ENCODE measurements around the gene PERM1.
"Not testable (repeated sequence)": the region's sequence is repeated elsewhere in the genome, so short reads cannot be mapped to it uniquely, and the experiment has no call there.

The PERM1 gene

DNA sequence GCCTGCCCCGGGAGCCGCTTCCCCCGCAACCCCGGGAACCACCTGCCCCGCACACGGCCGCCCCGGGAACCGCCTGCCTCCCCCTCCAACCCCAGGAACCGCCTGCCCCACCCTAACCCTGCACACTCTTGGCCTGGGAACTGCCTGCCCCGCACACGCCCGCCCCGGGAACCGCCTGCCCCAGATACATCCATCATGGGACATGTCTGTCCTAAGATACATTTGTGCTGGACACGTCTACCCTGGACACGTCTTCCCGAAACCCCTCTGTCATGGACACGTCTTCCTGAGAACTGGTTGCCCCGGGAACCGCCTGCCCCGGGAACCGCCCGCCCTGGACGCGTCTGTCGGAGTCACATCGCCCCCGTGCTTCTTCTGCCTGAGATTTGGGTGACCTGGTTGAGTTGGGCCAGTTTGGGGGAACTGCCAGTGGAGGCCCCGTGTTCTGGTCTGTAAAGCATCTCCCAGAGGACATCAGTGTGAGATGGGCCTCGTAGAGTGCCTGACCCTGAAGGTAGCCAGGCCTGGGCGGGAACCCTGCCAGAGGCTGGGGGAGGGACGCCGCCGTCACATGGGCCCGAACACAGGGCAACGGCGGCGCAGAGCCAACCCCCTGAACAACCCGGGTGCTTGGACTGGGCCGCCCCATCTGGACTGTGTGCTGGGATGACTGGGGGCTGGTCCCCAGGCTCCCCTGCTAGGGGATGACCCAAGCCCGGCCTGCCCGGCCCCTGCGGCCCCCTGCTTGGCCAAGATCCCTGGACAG lies 3.6 kb downstream of the PERM1 start:
- DNase-seq, result no peak

DNA sequence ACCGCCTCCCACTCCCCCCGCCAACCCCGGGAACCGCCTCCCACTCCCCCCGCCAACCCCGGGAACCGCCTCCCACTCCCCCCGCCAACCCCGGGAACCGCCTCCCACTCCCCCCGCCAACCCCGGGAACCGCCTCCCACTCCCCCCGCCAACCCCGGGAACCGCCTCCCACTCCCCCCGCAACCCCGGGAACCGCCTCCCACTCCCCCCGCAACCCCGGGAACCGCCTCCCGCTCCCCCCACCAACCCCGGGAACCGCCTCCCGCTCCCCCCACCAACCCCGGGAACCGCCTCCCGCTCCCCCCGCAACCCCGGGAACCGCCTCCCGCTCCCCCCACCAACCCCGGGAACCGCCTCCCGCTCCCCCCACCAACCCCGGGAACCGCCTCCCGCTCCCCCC lies 5.1 kb downstream of the PERM1 start:
- DNase-seq, result not testable (repeated sequence)

DNA sequence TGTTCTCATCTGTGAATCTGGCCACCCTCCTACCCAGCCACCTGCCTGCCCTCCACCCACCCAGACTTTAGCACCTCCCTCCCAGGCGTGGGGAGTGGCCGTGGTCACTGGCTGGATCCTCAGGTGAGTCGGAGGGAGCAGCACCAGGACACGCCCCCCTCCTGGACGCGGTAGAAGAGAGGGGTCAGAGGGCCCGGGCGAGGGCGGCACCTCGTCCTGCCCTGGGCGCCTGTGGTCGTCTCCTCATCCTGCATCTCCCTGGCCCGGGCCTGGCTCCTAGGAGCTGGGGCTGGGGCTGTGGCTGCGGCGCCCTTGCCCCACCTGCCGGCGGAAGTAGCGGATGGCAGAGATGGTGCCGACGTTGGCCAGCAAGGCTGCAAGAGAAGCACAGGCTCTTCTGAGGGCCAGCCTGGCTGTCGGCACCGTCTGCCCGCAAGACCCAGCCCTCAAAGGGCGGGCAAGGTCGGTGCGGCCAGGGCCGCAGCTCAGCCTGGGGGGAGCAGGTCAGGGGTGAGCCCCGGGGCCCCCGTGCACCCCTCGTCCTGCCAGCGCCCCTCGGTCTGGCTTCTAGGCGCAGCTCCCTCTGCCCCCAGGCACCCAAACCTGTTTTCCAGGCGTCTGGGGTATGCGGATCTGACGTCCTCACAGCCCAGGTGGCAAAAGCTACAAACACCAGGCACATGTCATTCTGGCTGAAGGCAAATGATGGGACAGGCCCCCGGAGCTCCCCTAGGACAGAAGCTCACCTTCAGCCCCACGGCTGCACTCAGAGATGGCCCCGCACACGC lies 5.8 kb downstream of the PERM1 start:
- peak; percentile 73 for DNase-seq

DNA sequence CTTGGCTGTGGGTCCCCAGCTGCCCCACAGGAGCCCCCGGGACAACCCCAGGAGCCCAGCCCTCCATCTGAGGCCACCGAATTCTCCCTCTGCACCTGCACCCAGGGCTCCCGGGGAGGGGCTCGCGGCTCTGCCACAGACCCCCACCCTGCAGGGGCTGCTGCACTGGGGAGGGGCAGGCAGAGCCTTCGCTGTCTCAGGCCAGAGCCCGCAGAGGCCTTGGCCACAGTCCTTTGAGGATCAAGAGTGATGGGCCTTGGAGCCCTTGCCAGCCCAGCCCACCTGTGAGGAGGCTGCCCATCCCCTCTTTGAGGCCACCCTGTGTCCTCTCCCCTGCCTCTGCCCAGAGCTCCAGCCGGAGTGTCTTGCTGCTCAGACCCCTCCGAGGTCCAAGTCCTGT lies 6.5 kb downstream of the PERM1 start:
- no peak for DNase-seq

DNA sequence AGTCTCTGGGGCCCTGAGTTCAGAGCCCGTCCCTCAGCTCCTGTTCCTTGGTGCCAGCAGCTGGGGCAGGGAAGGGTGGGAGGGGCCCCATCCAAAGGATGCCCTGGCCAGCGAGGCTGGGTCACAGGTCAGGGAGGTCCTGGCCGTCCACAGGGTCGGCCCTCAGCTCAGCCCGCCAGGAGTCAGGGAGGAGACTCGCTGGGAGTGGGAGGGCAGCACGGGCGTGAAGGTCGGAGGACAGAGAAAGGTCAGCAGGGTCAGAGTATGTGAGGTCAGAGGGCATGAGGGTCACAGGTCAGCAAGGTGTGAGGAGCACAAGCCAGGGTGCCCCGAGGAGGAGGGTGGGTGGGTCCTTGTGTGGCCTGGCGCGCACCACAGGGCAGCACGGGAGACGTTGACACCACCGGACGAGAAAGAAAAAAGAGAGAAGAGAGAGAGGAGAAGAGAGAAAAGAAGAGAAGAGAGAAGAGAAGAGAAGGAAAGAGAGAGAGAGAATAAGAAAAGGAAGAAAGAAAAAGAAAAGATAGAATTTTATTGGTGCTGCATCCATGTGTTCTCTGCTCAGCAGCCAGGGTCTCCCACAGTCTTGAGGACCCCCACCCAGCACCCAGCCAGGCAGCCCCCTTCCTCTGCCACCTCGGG lies 7.1 kb downstream of the PERM1 start:
- no peak for DNase-seq

DNA sequence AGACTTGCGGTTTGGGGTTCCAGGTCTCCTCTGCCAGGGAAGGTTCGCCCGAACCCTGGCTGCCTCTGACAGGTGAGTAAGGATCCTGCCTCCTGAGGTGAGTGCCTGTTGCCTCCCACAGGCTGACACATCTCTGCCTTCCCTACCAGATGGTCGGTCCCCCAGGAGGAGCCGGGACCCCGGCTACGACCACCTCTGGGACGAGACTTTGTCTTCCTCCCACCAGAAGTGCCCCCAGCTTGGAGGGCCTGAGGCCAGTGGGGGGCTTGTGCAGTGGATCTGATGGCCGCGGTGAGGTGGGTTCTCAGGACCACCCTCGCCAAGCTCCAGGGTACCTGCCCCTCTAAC lies 7.6 kb downstream of the PERM1 start:
- DNase-seq, result no peak

DNA sequence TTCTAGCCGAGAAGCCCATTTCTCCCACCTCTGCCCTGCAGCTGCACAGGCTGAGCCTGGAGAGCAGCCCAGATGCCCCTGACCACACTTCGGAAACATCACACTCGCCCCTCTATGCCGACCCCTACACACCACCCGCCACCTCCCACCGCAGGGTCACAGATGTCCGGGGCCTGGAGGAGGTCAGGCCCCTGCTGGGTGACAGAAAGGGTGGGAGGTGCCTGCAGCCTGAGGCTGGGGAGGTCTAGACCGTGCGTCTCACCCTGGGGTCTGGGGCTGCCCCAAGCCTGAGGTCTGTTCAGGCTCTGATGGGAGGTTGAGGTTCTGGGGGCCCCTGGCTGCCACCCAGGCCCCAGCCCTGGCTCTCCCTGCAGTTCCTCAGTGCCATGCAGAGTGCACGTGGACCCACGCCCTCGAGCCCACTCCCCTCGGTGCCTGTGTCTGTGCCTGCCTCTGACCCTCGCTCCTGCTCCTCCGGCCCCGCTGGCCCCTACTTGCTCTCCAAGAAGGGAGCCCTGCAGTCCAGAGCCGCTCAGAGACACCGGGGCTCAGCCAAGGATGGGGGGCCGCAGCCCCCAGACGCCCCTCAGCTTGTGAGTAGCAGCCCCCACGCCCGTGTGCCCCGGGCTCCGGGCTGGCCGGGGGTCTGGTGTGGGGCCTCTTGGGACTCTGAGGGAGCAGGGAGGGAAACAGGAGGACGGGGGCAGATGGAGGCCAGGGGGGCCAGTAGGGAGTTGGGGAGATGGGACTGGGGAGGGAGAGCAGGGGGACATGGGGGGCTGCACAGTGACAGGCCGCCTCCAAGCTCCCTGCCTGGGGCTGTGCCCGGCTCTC lies 8.2 kb downstream of the PERM1 start:
- no peak for DNase-seq

DNA sequence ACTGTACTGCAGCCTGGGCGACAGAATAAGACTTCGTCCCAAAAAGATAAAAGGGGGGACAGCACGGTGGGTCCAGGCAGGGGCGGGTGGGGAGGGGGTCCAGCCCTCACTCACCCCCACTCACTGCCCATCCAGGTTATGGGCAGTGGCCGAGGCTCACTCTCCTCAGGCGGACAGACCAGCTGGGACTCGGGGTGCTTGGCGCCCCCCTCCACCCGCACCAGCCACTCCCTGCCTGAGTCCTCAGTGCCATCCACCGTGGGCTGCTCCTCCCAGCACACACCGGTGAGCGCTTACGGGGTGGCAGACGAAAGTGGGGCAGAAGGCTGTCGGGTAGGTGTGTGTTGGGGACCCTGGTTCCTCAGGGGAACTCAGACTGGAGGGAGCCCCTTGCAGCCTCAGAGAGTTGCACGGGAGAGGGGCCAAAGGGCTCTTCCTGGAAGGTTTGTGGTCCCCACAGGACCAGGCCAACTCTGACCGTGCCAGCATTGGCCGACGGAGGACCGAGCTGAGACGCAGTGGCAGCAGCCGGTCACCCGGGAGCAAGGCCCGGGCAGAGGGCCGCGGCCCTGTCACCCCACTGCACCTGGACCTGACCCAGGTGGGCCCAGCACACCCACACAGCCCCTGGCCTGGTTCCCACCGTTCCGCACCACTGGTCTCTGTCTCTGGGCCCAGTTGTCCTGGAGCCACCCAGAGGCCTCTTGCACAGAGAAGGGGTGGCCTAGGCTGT lies 9.0 kb downstream of the PERM1 start:
- no peak for DNase-seq

DNA sequence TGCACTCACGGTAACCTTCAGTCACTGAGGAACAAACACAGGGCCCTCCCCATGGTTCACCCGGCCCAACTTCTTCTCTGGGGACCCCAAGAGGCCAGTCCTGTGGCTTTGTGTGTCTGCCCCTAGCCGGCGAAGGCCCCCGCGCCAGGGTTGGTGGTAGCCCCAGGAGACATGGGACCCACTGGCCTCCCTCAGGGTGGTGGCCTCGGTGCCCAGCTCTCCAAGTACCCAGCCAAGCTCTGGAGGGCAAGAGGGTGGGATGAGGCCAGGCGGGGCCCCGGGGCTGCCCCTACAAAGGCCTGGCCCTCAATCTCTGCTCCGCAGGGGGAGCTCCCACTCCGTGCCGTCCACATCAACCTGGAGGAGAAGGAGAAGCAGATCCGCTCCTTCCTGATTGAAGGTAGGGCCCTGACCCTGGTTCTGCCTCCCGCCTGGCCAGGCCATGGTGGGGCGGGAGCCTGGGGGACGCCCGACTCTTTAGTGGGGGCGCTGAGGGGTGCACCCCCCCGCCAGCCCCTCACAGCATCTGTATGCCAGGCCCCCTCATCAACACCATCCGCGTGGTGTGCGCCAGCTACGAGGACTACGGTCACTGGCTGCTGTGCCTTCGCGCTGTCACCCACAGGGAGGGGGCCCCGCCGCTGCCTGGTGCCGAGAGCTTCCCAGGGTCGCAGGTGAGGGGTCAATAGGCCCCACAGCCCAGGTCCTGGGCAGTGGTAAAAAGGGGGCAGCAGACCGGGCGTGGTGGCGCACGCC lies 10.0 kb downstream of the PERM1 start:
- DNase-seq, result no peak

DNA sequence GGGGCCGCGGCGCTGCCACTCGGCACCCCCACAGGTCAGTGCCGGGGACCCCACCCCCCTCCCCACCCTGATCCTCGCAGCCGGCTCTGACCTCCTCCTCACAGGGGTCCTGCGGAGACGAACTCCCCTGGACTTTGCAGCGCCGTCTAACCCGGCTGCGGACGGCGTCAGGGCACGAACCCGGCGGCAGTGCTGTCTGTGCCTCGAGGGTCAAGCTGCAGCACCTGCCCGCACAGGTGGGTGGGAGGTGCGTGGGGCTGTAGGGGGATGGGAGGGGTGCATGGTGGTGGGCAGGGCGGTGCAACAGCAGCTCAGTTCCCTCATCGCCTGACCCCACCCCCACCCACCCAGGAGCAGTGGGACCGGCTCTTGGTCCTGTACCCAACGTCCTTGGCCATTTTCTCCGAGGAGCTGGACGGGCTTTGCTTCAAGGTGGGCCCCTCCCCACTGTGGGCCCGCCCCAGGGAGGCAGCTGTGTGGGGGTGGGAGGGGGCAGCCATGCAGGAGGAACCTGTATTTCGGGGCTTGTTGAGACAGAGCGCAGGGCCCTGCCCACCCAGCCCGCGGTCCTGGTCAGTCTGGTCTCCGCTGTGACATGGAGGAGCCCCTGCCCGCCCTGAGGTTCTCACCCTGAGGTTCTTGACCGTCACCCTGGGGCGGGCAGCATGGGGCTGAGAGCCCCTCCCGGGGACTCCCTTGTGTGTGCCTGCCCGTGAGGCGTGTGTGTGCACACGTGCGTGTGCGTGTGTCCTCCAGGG lies 10.7 kb downstream of the PERM1 start:
- DNase-seq, result no peak

DNA sequence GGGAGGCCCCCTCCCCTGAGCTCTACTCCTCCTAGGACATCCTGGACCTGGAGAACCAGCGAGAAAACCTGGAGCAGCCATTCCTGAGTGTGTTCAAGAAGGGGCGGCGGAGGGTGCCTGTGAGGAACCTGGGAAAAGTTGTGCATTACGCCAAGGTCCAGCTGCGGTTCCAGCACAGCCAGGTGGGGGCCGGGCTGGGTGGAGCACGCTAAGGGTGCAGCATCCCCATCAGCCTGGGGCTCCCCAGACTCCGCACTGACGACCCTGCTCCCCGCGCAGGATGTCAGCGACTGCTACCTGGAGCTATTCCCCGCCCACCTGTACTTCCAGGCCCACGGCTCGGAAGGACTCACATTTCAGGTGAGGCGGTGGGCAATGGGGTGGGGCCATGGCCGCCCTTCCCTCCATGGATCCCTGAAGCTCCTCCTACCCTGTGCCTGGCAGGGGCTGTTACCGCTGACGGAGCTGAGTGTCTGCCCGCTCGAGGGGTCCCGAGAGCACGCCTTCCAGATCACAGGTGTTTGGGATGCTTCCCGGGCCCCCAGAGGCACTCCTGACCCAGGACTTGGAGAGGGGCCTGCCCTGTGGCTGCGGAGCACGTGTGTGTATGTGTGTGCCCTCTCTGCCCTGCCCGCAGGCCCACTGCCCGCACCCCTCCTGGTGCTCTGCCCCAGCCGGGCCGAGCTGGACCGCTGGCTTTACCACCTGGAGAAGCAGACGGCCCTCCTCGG lies 11.5 kb downstream of the PERM1 start:
- DNase-seq, result no peak

DNA sequence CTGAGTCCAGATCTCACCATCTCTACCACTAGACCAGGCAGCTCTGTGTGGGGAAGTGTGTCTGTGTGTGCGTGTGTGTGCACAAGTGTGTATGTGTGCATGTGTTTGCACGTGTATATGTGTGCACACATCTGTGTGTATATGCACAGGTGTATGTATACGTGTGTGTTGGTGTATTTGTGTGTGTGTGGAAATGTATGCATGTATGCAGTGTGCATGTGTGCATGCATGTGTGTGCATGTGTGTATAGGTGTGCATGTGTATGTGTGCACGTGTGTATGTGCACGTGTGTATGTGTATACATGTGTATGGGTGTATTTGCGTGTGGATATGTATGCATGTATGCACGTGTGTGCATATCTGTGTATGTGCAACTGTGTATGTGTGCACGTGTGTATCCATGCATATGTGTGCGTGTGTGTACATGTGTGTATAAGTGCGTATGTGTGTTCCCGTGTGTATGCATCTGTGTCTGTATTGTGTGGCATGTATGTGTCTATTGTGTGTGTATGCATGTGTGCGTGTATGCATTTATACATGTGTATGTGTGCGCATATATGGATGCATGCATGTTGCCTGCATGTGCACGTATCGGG lies 12.5 kb downstream of the PERM1 start:
- DNase-seq, result no peak

DNA sequence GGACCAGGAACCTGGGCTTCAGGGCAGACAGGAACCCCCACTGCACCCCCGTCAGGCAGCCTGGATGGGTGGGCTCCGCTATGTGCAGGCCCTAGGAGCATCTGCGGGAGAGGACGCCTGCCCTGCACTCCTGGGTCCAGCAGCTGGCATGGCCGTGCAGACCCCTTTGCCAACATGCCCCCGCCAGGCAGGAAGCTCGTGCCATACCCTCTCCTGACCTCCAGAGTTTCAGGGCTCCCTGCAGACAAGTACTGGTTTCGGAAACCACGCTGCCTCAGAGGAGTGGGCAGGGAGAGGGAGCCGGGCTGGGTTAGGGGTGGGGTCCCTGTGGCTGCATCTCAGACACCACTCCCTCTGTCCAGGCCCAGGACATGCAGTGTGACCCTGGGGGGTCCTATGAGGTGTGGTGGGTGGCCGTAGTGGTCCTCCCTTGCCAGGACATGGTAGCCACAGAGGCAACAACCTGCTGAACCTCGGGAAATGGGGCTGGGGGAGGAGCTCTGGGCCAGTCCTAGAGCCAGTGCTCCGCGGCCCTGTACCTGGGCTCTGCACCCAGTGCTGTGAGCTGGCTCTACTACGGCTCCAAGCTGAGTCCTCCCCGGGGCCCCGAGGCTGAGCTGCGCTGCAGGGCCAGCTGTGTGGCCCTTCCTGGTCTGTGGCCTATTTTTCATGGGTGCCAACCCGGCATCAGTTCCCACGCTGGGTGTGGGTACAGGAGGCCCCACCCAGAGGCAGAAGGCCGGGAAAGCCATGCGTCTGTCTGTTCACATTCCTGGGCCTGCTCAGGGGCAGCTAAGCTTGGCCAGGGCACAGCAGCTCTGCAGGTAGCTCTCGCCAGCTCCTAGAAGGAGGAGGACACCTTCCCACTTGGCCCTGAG lies 14.2 kb downstream of the PERM1 start:
- DNase-seq, result no peak

DNA sequence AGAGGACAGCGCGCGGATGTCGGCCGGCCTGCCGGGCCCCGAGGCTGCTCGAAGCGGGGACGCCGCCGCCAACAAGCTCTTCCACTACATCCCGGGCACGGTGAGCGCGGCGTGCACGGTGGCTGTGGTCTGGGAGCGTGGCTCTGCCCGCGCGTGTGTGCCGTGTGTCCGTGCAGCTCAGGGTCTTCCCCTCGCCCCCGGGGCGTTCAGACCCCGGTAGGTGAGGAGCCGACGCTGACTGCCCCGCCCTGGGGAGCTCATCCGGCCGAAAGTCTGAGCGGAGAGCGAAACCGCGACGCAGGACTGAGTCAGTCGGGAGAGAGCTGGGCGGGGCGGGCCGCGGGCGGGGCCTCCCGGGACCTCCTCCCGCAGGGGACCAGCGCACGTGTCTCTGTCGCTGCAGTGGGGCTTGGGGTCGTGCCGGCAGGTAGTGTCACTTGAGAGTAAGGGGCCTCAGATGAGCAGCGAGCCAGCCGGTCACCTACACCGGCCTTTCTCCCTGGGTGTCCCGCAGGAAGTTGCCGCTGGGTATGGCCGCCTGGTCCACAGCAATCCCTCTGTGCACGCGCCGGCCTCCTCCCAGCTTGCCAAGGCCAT lies 15.1 kb downstream of the PERM1 start:
- peak; percentile 64 to 69 for DNase-seq

DNA sequence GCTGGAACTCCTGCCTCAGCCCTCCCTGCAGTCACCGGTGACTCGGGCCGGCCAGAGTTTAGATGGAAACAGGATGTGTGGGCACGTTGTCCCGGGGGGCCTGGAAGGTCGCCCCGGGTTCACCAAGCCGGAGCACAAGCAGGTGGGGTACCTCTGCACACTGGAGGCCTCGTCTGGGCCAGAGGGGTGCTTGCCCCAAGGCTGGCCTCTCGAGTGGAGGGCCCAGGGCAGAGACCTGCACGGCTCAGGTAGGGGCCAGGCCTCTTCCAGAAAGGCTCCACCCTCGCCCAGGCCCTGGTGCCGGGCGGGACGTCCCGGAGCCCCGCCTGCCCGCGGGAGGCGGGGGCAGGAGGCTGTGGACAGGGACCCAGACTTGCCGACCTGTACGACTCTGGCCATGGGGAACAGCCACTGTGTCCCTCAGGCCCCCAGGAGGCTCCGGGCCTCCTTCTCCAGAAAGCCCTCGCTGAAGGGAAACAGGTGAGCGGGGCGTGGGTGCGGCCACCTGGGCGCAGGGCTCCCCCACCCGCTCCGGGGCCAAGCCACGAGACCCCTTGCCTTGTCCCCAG lies 15.7 kb downstream of the PERM1 start, which contains the start of gene PLEKHN1:
Gene PLEKHN1, plus strand, starts transcription at position 348 of the 569 bp plus-strand sequence. Its CDS starts 50 bp downstream, at position 398.
- no peak for DNase-seq

DNA sequence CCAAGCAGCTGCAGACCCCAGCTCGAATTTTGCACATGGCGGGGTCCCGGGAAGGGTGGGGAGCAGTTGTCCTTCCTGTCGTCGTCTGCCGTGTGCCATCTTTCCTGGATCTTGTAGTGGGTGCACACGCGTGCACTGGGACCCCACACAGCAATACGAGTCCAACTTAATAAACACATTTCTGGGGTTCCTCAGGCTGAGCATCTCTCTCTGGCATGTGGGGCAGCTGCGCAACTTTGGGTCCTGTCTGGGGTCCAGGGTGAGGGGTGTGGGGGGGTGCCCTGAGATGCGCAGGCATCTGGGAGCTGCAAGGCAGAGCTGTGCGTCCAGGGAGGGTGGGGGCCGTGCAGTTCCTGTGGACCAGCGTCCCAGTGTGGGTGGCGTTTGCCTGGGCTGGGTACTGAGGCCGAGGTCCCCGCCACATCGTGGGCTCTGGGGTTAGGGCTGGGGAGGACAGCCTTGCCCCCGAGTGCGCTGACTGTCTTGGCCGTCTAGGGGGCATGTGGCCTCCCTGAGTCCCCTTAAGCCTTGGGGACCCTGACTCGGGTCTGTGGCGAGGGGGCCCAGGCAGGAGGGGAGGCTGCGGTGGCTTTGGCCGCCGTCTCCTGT lies 16.3 kb downstream of the PERM1 start:
- no peak for DNase-seq
